Hepatocyte (in vitro differentiated cells): ENCODE results near the gene XDH.

ENCODE experiments used
- CTCF ChIP-seq: fragments of 200-600 bp; sonication (generic); IDR thresholded peaks from 2 replicates; pipeline ENCODE4 v1.5.1; 2016; ENCODE audit warnings: antibody characterized with exemption, mild to moderate bottlenecking; ENCODE audit not compliant: poor library complexity
- EZH2 ChIP-seq: fragments of 200-600 bp; sonication (generic); IDR thresholded peaks from 2 replicates; pipeline ENCODE4 v1.6.1; 2016; ENCODE audit warnings: antibody characterized with exemption, mild to moderate bottlenecking, borderline replicate concordance
- EZH2phosphoT487 ChIP-seq: fragments of 200-600 bp; sonication (generic); IDR thresholded peaks from one replicate; pipeline ENCODE4 v1.6.1; 2018; ENCODE audit warnings: antibody characterized with exemption, mild to moderate bottlenecking, low read depth, moderate library complexity; ENCODE audit not compliant: unreplicated experiment, severe bottlenecking

DNA sequence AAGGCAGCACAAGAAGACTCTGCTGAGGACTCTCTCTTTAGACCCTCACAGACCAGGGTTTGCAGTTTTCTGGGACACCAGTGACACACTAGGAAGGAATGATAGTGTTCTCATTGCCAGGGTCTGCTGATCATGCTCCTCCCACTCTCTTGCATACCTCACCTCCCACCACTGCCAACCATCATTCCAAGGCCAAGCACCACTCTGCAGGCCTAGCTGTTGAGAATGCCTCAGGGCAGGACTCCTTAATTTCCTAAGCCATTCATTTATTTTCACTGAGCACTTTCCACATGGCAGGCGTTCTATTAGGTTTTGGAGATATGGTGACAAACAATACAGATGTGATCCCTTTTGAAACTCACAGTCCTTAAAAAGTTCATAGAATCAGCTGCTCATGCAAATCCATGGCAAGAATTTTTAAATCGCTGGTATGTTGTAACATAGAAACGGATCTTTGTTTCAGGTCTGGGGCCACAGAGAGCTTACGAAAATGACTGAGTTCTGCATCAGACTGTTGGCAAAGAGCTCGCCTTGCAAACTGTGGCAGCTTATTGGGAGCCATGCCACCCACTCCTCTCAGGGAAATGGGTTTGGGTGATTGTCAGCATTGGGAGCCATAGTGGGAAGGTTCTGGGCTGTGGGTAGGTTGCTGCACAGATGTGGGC lies 78.5 kb downstream of the XDH start:
- TF ChIP-seq CTCF: no peak
- no peak for TF ChIP-seq EZH2
- no peak for TF ChIP-seq EZH2phosphoT487
